22Rv1 (cell line): ENCODE results near the gene ATG4B.

Experiments
- CTCF ChIP-seq: fragments of 450-650 bp; IDR thresholded peaks from 2 replicates; pipeline ENCODE4 v1.5.1; 2017; ENCODE audit warnings: mild to moderate bottlenecking
- ZFX ChIP-seq: fragments of 450-650 bp; IDR thresholded peaks from 2 replicates; pipeline ENCODE4 v1.6.1; 2017; ENCODE audit warnings: antibody characterized with exemption, borderline replicate concordance

- no peak for TF ChIP-seq CTCF
- TF ChIP-seq ZFX: no peak
These were observed 11.9 kb downstream of the ATG4B start for GRCh38 chr2:241649404-241649803.
